HCT116 (cell line): Measurements from ENCODE around the gene UBN1. TPM values are rescaled to one million over a fixed set of nuclear protein-coding genes. Genes with fewer than 3 reads are reported as not detected.

ENCODE experiments used
- ATAC-seq: fragments of 200-7000 bp; cut with Tn5 transposase; 2 replicates; pipeline ENCODE4 v1.9.1; 2020; ENCODE audit warnings: mild to moderate bottlenecking, moderate library complexity
- BruUV-seq: library from RNA; stranded (reverse); fragments of 400-500 nt; replicated peaks from 2 replicates; lab custom pipeline; 2021; lab: Mats Ljungman, UMichigan
- CTCF ChIA-PET: fragments of 300-600 bp; sonication (Branson Sonifier 250); formaldehyde crosslinking; loops from one replicate; lab custom pipeline; 2021; ENCODE audit warnings: antibody characterized with exemption; lab: Charles Lee
- POLR2A ChIA-PET: fragments of 300-600, 350-600 bp; sonication (Branson Sonifier 250); formaldehyde crosslinking; loops from one replicate; lab custom pipeline; 2021; ENCODE audit warnings: antibody characterized with exemption; lab: Charles Lee
- RAD21 ChIA-PET, 2 experiments: fragments of 300-600 bp; sonication (Branson Sonifier 250); formaldehyde crosslinking; loops; one replicate each; lab custom pipeline; 2023; ENCODE audit warnings: low total read pairs in 2 of 2; ENCODE audit not compliant: uncharacterized antibody in 2 of 2, unreplicated experiment in 2 of 2, low non-redundant PET in 1 of 2; lab: Charles Lee
- DNase-seq: peaks from one replicate; pipeline ENCODE4 v3.0.0-alpha.2; 2010; ENCODE audit warnings: low read depth, low spot score
- H2AFZ ChIP-seq: fragments of 200-600 bp; shearing (Covaris generic), sonication (generic); 2 replicates; pipeline ENCODE4 v1.6.1; 2017; ENCODE audit warnings: low read depth, mixed run types, mixed read lengths, antibody characterized with exemption, low read length; ENCODE audit not compliant: poor library complexity, severe bottlenecking
- H3K27ac ChIP-seq: 2 replicates; pipeline ENCODE4 v1.5.1; 2012; ENCODE audit warnings: low read depth, low read length
- H3K27me3 ChIP-seq: fragments of 200-600 bp; sonication (generic); 2 replicates; pipeline ENCODE4 v1.6.1; 2016; ENCODE audit warnings: mixed run types, low read length, mixed read lengths; ENCODE audit not compliant: insufficient read depth
- H3K36me3 ChIP-seq, 2 experiments: fragments of 200-500 bp in 1 of 2; fragments of 200-600 bp in 1 of 2; sonication (Bioruptor generic) in 1 of 2; sonication (generic) in 1 of 2; 2 replicates each; pipeline versions ENCODE4 v1.5.1 to v1.6.1; 2014 to 2016; ENCODE audit warnings: low read length in 2 of 2, inconsistent platforms in 1 of 2, mixed read lengths in 1 of 2, mixed run types in 1 of 2; ENCODE audit not compliant: insufficient read depth in 2 of 2, control insufficient read depth in 1 of 2
- H3K4me1 ChIP-seq, 2 experiments: fragments of 200-600 bp in 1 of 2; sonication (generic) in 1 of 2; 2 replicates each; pipeline versions ENCODE4 v1.5.1 to v1.6.1; 2012 to 2017; ENCODE audit warnings: low read length in 2 of 2, inconsistent platforms in 1 of 2, mild to moderate bottlenecking in 1 of 2, mixed read lengths in 1 of 2, mixed run types in 1 of 2, moderate library complexity in 1 of 2; ENCODE audit not compliant: insufficient read depth in 2 of 2, control insufficient read depth in 1 of 2
- H3K4me2 ChIP-seq: fragments of 200-600 bp; sonication (generic); 2 replicates; pipeline ENCODE4 v1.6.1; 2017; ENCODE audit warnings: mixed run types, low read length, mixed read lengths
- H3K4me3 ChIP-seq, 2 experiments: fragments of 200-600 bp in 1 of 2; sonication (generic) in 1 of 2; replicated peaks in 1 of 2; 2 replicates each; pipeline ENCODE4 v1.5.1; 2011 to 2016; ENCODE audit warnings: low read length in 2 of 2, control low read depth in 1 of 2, low read depth in 1 of 2, mild to moderate bottlenecking in 1 of 2, mixed read lengths in 1 of 2, mixed run types in 1 of 2
- H3K79me2 ChIP-seq: fragments of 200-600 bp; sonication (generic); 2 replicates; pipeline ENCODE4 v1.6.1; 2017; ENCODE audit warnings: mild to moderate bottlenecking, mixed run types, low read length, moderate library complexity, mixed read lengths; ENCODE audit not compliant: insufficient read depth
- H3K9ac ChIP-seq: fragments of 200-600 bp; sonication (generic); 2 replicates; pipeline ENCODE4 v1.6.1; 2016; ENCODE audit warnings: low read length, mixed read lengths
- H3K9me2 ChIP-seq: fragments of 200-600 bp; sonication (generic), shearing (Covaris generic); 2 replicates; pipeline ENCODE4 v1.6.1; 2017; ENCODE audit warnings: mixed run types, mild to moderate bottlenecking, moderate library complexity; ENCODE audit not compliant: insufficient read depth
- H3K9me3 ChIP-seq, 2 experiments: fragments of 200-500 bp in 1 of 2; fragments of 200-600 bp in 1 of 2; sonication (Bioruptor generic) in 1 of 2; sonication (generic) in 1 of 2; 2 replicates each; pipeline ENCODE4 v1.6.1; 2014 to 2017; ENCODE audit warnings: low read length in 2 of 2, mixed read lengths in 2 of 2, inconsistent platforms in 1 of 2, low read depth in 1 of 2, mild to moderate bottlenecking in 1 of 2, mixed run types in 1 of 2, moderate library complexity in 1 of 2; ENCODE audit not compliant: control insufficient read depth in 1 of 2, insufficient read depth in 1 of 2
- H4K20me1 ChIP-seq: fragments of 200-600 bp; sonication (generic), shearing (Covaris generic); 2 replicates; pipeline ENCODE4 v1.6.1; 2017; ENCODE audit warnings: mixed run types, mild to moderate bottlenecking, moderate library complexity; ENCODE audit not compliant: insufficient read depth
- EGR1 ChIP-seq: IDR thresholded peaks from 2 replicates; pipeline ENCODE4 v1.6.1; 2012; ENCODE audit warnings: low read depth
- FOSL1 ChIP-seq: IDR thresholded peaks from 2 replicates; pipeline ENCODE4 v1.6.1; 2012; ENCODE audit warnings: low read depth
- JUND ChIP-seq: IDR thresholded peaks from 2 replicates; pipeline ENCODE4 v1.6.1; 2012
- POLR2A ChIP-seq: IDR thresholded peaks from 2 replicates; pipeline ENCODE4 v1.7.0; 2011; ENCODE audit warnings: borderline replicate concordance; ENCODE audit not compliant: insufficient read depth, insufficient read length; ENCODE audit errors: extremely low read depth
- RAD21 ChIP-seq: IDR thresholded peaks from 2 replicates; pipeline ENCODE4 v1.6.1; 2012; ENCODE audit warnings: low read depth, mild to moderate bottlenecking
- SIN3A ChIP-seq: IDR thresholded peaks from 2 replicates; pipeline ENCODE4 v1.6.1; 2012; ENCODE audit warnings: low read depth
- SP1 ChIP-seq: IDR thresholded peaks from 2 replicates; pipeline ENCODE4 v1.6.1; 2012; ENCODE audit warnings: low read depth
- SRF ChIP-seq: IDR thresholded peaks from 2 replicates; pipeline ENCODE4 v1.6.1; 2012; ENCODE audit warnings: low read depth
- ZNF274 ChIP-seq: fragments of 200-500 bp; sonication (Bioruptor generic); IDR thresholded peaks from 2 replicates; pipeline ENCODE4 v1.6.1; 2014; ENCODE audit warnings: mild to moderate bottlenecking, low read depth, low read length, inconsistent platforms
- intact Hi-C: fragments of 100-400 bp; cut with micrococcal nuclease; formaldehyde crosslinking; loops from 2 replicates; pipeline ENCODE4 v1.10.0; 2022
- total RNA-seq: library from RNA; stranded (reverse); gene quantifications from one replicate; pipeline ENCODE4 v1.2.1, GENCODE V29; 2021; ENCODE audit not compliant: unreplicated experiment
- TF ChIP-seq, protein P1 (sequence below): IDR thresholded peaks from 2 replicates; pipeline ENCODE4 v1.6.1; 2012
- TF ChIP-seq, protein P2 (sequence below): IDR thresholded peaks from 2 replicates; pipeline ENCODE4 v1.6.1; 2012
- TF ChIP-seq, protein P3 (sequence below), 3 experiments: fragments of 200-600 bp in 1 of 3; sonication (generic) in 1 of 3; IDR thresholded peaks in 2 of 3; conservative IDR thresholded peaks in 1 of 3; 2 replicates each; pipeline ENCODE4 v1.5.1; 2012 to 2017; ENCODE audit warnings: low read depth in 2 of 3, low read length in 2 of 3, antibody characterized with exemption in 1 of 3, borderline replicate concordance in 1 of 3, control low read depth in 1 of 3, mild to moderate bottlenecking in 1 of 3, mixed read lengths in 1 of 3, mixed run types in 1 of 3, moderate library complexity in 1 of 3; ENCODE audit not compliant: insufficient read depth in 1 of 3
- TF ChIP-seq, protein P4 (sequence below): IDR thresholded peaks from 2 replicates; pipeline ENCODE4 v1.6.1; 2011; ENCODE audit warnings: mild to moderate bottlenecking, low read length, moderate library complexity; ENCODE audit not compliant: insufficient replicate concordance; ENCODE audit errors: extremely low read depth

UBN1 gene
- total RNA-seq, 1 experiment from 2014 or later: 31.9 TPM

DNA sequence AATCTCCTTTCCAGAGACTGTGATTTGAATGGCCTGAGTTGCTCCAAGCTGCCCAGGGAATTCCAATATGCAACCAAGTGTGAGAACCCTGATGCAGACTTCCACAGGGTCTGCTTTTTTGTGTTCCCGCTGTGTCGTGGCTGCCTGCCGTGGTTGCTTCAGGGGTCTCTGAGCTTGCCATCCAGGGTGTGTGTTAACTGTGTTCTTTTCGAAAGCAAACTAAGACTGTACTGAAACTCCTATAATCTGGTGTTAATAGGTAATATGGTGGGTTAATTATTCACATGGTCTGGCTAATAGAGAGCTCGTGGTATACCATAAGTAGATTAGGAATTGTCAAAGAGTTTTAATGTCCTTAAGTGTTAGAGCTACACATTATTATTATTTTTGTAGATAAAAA, 20.7 kb downstream of the UBN1 start:
- BruUV-seq: no TSS peak
- Histone ChIP-seq H3K9ac (no peak overlapping the region), H2AFZ (no peak overlapping the region), H3K27ac (no peak overlapping the region), H3K4me1 (no peaks in the 10 kb centered on the region), H3K79me2 (peaks cover 62% of the 10 kb centered on the region), H3K4me3 (no peak overlapping the region), H3K9me3 (no peaks in the 10 kb centered on the region), H3K36me3 (peaks cover 22% of the 10 kb centered on the region in 2 experiments), H3K4me2 (no peak overlapping the region), H3K9me2 (no peaks in the 10 kb centered on the region), H4K20me1 (no peaks in the 10 kb centered on the region; the same call in 1 of the 2 replicates)
- ChIA-PET RAD21 (no interaction called here), CTCF (no interaction called here), POLR2A (no interaction called here)
- intact Hi-C loops: no loop called here
- ATAC-seq (no peak), DNase-seq (no peak)
- TF ChIP-seq RAD21 (no peak), EGR1 (no peak), FOSL1 (no peak), SIN3A (no peak), SRF (no peak), POLR2A (no peak), ZNF274 (no peak), SP1 (no peak), JUND (no peak)
- TF ChIP-seq, protein P1, sequence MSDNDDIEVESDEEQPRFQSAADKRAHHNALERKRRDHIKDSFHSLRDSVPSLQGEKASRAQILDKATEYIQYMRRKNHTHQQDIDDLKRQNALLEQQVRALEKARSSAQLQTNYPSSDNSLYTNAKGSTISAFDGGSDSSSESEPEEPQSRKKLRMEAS: no peak
- TF ChIP-seq, protein P2, sequence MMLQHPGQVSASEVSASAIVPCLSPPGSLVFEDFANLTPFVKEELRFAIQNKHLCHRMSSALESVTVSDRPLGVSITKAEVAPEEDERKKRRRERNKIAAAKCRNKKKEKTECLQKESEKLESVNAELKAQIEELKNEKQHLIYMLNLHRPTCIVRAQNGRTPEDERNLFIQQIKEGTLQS: no peak
- TF ChIP-seq, protein P3, sequence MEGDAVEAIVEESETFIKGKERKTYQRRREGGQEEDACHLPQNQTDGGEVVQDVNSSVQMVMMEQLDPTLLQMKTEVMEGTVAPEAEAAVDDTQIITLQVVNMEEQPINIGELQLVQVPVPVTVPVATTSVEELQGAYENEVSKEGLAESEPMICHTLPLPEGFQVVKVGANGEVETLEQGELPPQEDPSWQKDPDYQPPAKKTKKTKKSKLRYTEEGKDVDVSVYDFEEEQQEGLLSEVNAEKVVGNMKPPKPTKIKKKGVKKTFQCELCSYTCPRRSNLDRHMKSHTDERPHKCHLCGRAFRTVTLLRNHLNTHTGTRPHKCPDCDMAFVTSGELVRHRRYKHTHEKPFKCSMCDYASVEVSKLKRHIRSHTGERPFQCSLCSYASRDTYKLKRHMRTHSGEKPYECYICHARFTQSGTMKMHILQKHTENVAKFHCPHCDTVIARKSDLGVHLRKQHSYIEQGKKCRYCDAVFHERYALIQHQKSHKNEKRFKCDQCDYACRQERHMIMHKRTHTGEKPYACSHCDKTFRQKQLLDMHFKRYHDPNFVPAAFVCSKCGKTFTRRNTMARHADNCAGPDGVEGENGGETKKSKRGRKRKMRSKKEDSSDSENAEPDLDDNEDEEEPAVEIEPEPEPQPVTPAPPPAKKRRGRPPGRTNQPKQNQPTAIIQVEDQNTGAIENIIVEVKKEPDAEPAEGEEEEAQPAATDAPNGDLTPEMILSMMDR (IDR thresholded peaks at IDR 0.05 in 2 of 3, conservative IDR thresholded peaks at IDR 0.05 in 1 of 3; ENCODE audit: borderline replicate concordance in 1 of 3, insufficient read depth in 1 of 3, low read depth in 2 of 3, low read length in 2 of 3): no peak
- TF ChIP-seq, protein P4, sequence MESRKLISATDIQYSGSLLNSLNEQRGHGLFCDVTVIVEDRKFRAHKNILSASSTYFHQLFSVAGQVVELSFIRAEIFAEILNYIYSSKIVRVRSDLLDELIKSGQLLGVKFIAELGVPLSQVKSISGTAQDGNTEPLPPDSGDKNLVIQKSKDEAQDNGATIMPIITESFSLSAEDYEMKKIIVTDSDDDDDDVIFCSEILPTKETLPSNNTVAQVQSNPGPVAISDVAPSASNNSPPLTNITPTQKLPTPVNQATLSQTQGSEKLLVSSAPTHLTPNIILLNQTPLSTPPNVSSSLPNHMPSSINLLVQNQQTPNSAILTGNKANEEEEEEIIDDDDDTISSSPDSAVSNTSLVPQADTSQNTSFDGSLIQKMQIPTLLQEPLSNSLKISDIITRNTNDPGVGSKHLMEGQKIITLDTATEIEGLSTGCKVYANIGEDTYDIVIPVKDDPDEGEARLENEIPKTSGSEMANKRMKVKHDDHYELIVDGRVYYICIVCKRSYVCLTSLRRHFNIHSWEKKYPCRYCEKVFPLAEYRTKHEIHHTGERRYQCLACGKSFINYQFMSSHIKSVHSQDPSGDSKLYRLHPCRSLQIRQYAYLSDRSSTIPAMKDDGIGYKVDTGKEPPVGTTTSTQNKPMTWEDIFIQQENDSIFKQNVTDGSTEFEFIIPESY: no peak
- TF ChIP-seq, all 23 proteins: peak for 0
- H3K27me3 ChIP-seq: no peaks in the 10 kb centered on the region
